A549 (cell line): ENCODE measurements around the gene LHFPL2.

ENCODE experiments used
- ATOH8 ChIP-seq: fragments of 250-450 bp; sonication (Bioruptor Pico); IDR thresholded peaks from 2 replicates; pipeline ENCODE4 v1.5.0; 2020; ENCODE audit warnings: low read depth, mild to moderate bottlenecking, moderate library complexity
- CTCF ChIP-seq: fragments of >200 bp; sonication (Bioruptor Twin); formaldehyde crosslinking; IDR thresholded peaks from 3 replicates; pipeline ENCODE4 v1.5.1; 2016
- EP300 ChIP-seq, 2 experiments: fragments of >200 bp; sonication (Bioruptor Twin); formaldehyde crosslinking; IDR thresholded peaks; 2 replicates in 1 of 2; 3 replicates in 1 of 2; pipeline ENCODE4 v1.6.1; 2016 to 2017
- HOXA7 ChIP-seq: fragments of 250-450 bp; sonication (Bioruptor Pico); IDR thresholded peaks from 2 replicates; pipeline ENCODE4 v1.5.0; 2020; ENCODE audit warnings: mild to moderate bottlenecking, moderate library complexity
- JUN ChIP-seq, 2 experiments: fragments of >200 bp; sonication (Bioruptor Twin); formaldehyde crosslinking; IDR thresholded peaks; 2 replicates in 1 of 2; 3 replicates in 1 of 2; pipeline ENCODE4 v1.6.1; 2016 to 2017
- MAX ChIP-seq: IDR thresholded peaks from 2 replicates; pipeline ENCODE4 v1.6.1; 2012

- TF ChIP-seq CTCF (peak; percentile 44), MAX (no peak), EP300 (IDR thresholded peaks at IDR 0.05) (no peak), HOXA7 (CRISPR knock-in tag) (no peak), ATOH8 (CRISPR knock-in tag) (no peak), JUN (IDR thresholded peaks at IDR 0.05) (no peak)
Measured at GRCh38 chr5:78627175-78627574, 21.4 kb downstream of the LHFPL2 start.
